Myometrial cell (primary cell): ENCODE measurements around the gene CYLD. TPM values are rescaled to one million over a fixed set of nuclear protein-coding genes. Genes with fewer than 3 reads are reported as not detected.

ENCODE experiments used
- total RNA-seq: library from RNA; depleted of rRNA; stranded (reverse); fragments of >200 nt; gene quantifications from 2 replicates; pipeline ENCODE4 v1.2.3, GENCODE V29; 2015

Gene CYLD
- total RNA-seq: 16.5 and 19.3 TPM in 2 replicates

DNA sequence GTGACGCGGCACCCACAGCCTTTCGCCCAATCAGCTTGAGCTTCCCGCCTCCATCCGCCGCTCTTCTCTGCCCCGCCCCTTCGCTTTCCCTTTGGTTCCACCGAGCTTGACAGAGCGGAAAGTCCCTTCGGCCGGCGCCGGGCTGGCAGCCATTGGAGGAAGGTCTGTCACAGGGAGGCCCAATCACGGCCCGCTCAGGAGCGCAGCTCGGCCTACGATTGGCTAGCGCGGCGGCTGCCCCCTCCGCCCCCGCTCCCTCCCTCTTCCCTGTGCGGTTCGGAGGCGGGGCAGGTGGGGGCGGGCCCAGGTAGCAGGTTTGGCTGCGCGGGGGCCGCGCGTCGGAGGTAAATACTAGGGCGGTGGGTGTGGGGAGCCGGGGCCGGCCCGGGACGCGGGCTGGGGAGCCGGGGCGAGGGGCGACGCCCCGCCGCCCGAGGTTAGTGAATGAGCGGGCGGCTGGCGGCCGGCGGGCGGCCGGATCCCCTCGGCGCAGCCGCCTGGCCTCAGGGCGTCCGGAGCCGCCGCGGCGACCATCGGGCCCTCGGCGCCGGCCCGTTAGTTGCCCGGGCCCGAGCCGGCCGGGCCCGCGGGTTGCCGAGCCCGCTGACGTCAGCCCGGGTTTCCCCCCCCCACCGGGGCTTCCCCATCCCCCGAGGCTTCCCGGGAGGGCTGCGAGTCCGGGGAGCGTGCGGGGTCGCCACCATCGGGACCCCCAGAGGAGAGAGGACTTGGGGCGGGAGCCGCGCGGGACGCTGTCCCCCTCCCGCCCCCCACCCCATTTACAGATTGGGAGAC is at the start of gene CYLD:
CYLD (plus strand) TSS at position 306 of the 795 bp plus-strand sequence. CDS start 7,613 bp downstream, outside the sequence.

DNA sequence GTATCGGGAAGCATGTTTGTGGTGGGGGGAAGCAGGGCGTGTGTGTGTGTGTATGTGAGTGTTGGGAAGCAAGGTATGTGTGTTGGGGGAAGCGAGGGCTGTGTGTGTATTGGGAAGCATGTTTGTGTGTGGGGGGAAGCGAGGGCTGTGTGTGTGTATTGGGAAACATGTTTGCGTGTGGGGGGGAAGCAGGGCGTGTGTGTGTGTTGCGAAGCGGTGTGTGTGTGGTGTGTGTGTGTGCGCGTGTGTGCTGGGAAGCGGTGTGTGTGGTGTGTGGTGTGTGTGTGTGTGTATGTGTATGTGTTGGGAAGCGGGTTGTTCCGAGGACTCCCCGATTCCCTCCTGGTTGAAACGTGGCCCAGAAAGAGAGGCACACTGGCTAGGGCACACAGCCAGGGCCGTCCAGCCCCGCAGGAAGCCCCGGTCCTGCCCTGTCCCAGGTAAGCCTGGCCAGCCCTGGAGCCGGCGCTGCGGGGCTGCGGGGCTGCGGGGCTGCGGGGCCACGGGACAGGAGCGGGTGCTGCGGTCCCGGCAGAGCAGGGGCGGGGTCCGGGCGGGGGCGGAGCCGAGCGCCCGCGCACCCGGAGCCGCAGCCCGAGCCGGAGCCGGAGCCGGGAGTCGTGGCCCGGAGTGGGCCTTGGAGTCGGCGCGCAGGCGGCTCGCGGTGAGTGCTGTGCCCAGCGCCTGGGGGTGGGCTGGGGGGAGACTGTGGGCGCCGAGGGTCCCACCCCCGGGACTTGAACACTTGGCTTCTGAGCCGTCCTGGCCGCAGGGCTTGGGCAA is 48.7 kb upstream of the CYLD start, which contains the start of gene NOD2:
NOD2 (plus strand) TSS at position 608 of the 783 bp plus-strand sequence. CDS start 5,890 bp downstream, outside the sequence.

Other genes with a start within 250 kb of the CYLD start
- not detected in 2 replicates for gene NKD1, start 193.7 kb upstream of the CYLD start, total RNA-seq
- not detected in 2 replicates for gene SNX20, start 60.8 kb upstream of the CYLD start, total RNA-seq
- gene NOD2, start 48.5 kb upstream of the CYLD start, total RNA-seq: not detected in 2 replicates